GM10847 (cell line): ENCODE results near the gene OXER1.

Experiments
- POLR2A ChIP-seq: IDR thresholded peaks from 2 replicates; pipeline ENCODE4 v1.6.1; 2011; ENCODE audit not compliant: insufficient read length; ENCODE audit errors: extremely low read depth

Gene OXER1

GRCh38 chr2:42722320-42723190, 41.4 kb downstream of the OXER1 start:
- TF ChIP-seq POLR2A = no peak

DNA sequence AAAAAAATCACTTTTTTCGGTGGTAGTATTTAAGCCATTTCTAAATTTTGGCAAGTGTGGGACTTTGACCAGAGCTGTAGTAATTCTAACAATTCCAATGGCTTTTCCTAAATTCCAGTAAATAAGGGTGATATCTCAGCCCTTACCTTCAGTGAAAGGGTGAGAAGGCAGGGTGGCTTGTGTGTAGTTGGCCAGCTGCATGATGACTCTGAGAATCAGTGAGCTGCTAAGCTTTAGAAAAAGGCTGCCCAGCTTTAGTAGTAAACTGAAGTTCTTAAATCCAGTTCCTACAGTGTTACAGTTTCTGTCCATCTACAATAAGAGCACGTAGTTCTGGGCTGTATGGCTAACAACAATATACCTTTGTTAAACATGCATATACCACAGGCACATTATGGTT, 42.0 kb downstream of the OXER1 start:
- no peak for TF ChIP-seq POLR2A

GRCh38 chr2:42714686-42715085, 49.2 kb downstream of the OXER1 start:
- TF ChIP-seq POLR2A = no peak

DNA sequence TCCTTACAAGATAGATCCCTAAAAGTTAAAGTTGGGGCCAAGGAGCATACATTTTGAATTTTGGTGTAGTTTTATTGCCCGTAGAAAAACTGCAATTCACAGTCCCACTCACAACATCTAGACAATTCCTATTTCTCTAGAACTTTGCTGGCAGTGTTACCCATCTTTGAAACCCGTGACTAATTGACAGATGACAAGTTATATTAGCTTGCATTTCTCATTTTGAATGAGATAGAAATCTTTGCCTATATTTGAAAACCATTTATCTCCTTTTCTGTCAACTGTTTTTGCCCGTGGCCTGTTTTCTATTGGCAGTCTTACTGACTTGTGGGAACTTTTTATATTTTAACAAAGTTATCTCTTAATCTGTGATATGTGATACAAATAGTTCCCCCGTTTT, 50.0 kb downstream of the OXER1 start:
- no peak for TF ChIP-seq POLR2A

- no peak for TF ChIP-seq POLR2A
These were observed 51.0 kb downstream of the OXER1 start for GRCh38 chr2:42712934-42713333.
